ENCODE data around the gene WDR18. TPM values are rescaled to one million over a fixed set of nuclear protein-coding genes. Genes with fewer than 3 reads are reported as not detected.

The WDR18 gene
- total and polyA plus RNA-seq, 4 donors = 24.3 to 45.3 (median 37.7) TPM

GRCh38 chr19:954272-954671 is 29.9 kb upstream of the WDR18 start:
- Histone ChIP-seq H3K27ac (ENCODE audit: low read depth in 1 of 2, low read length in 2 of 2) (no peak overlapping the region), H3K36me3 (ENCODE audit: control insufficient read depth in 4 of 4, insufficient read depth in 3 of 4, low read depth in 1 of 4, low read length in 3 of 4) (no peaks in the 10 kb centered on the region), H3K9me3 (ENCODE audit: control insufficient read depth in 4 of 4, low read length in 3 of 4) (no peaks in the 10 kb centered on the region), H3K4me1 (ENCODE audit: control insufficient read depth in 4 of 4, insufficient read depth in 4 of 4, low read length in 3 of 4) (peaks cover 3 to 7% (median 4%) of the 10 kb centered on the region in 4 donors), H3K27me3 (ENCODE audit: control insufficient read depth in 4 of 4, insufficient read depth in 4 of 4, low read length in 3 of 4) (no peaks in the 10 kb centered on the region), H3K9ac (ENCODE audit: low read depth in 1 of 2, low read length in 2 of 2) (no peak overlapping the region), H3K4me3 (ENCODE audit: low read depth in 1 of 3, low read length in 3 of 3) (no peak overlapping the region)
- WGBS = 81% methylated on average over 14 of the region's 14 CpGs
- TF ChIP-seq YY1 (IDR thresholded peaks at IDR 0.05) = no peak
- TF ChIP-seq MAX (IDR thresholded peaks at IDR 0.05) = no peak
- no peak for TF ChIP-seq JUND (IDR thresholded peaks at IDR 0.05)
- TF ChIP-seq RXRA (IDR thresholded peaks at IDR 0.05) = no peak
- no peak for TF ChIP-seq TAF1 (conservative IDR thresholded peaks at IDR 0.05)
- no peak for TF ChIP-seq HNF4G (IDR thresholded peaks at IDR 0.05)
- no peak for TF ChIP-seq FOXA2 (IDR thresholded peaks at IDR 0.05)
- TF ChIP-seq HNF4A (conservative IDR thresholded peaks at IDR 0.05) = no peak
- no peak for DNase-seq (ENCODE audit: low spot score)

GRCh38 chr19:954672-955494 is 29.3 kb upstream of the WDR18 start:
- TF ChIP-seq JUND (IDR thresholded peaks at IDR 0.05) = no peak
- TF ChIP-seq HNF4G (IDR thresholded peaks at IDR 0.05) = no peak
- no peak for TF ChIP-seq FOXA2 (IDR thresholded peaks at IDR 0.05)
- no peak for TF ChIP-seq TAF1 (conservative IDR thresholded peaks at IDR 0.05)
- TF ChIP-seq ZBTB33 (IDR thresholded peaks at IDR 0.05) = no peak
- no peak for TF ChIP-seq RXRA (IDR thresholded peaks at IDR 0.05)

GRCh38 chr19:955803-956765 is 28.1 kb upstream of the WDR18 start:
- Histone ChIP-seq H3K4me3 (ENCODE audit: low read depth in 1 of 3, low read length in 3 of 3) (no peak overlapping the region), H3K36me3 (ENCODE audit: control insufficient read depth in 4 of 4, insufficient read depth in 3 of 4, low read depth in 1 of 4, low read length in 3 of 4) (peaks cover 0 to 2% (median 0%) of the 10 kb centered on the region in 4 donors), H3K9ac (ENCODE audit: low read depth in 1 of 2, low read length in 2 of 2) (no peak overlapping the region), H3K9me3 (ENCODE audit: control insufficient read depth in 4 of 4, low read length in 3 of 4) (no peaks in the 10 kb centered on the region), H3K27ac (ENCODE audit: low read depth in 1 of 2, low read length in 2 of 2) (no peak overlapping the region), H3K4me1 (ENCODE audit: control insufficient read depth in 4 of 4, insufficient read depth in 4 of 4, low read length in 3 of 4) (peaks cover 3 to 7% (median 4%) of the 10 kb centered on the region in 4 donors), H3K27me3 (ENCODE audit: control insufficient read depth in 4 of 4, insufficient read depth in 4 of 4, low read length in 3 of 4) (no peaks in the 10 kb centered on the region)
- WGBS = 85% methylated on average over 55 of the region's 55 CpGs
- no peak for DNase-seq (ENCODE audit: low spot score)
- TF ChIP-seq CTCF (IDR thresholded peaks at IDR 0.05; ENCODE audit: low read depth, low read length, missing input control) (no peak), RXRA (IDR thresholded peaks at IDR 0.05) (no peak), REST (IDR thresholded peaks at IDR 0.05) (no peak), HNF4G (IDR thresholded peaks at IDR 0.05) (no peak), RAD21 (IDR thresholded peaks at IDR 0.05) (no peak)

More at GRCh38 chr19:954672-955494, 29.3 kb upstream of the WDR18 start:
- Histone ChIP-seq H3K27me3 (ENCODE audit: control insufficient read depth in 4 of 4, insufficient read depth in 4 of 4, low read length in 3 of 4) (no peaks in the 10 kb centered on the region), H3K4me3 (ENCODE audit: low read depth in 1 of 3, low read length in 3 of 3) (no peak overlapping the region), H3K36me3 (ENCODE audit: control insufficient read depth in 4 of 4, insufficient read depth in 3 of 4, low read depth in 1 of 4, low read length in 3 of 4) (peaks cover 0 to 1% (median 0%) of the 10 kb centered on the region in 4 donors), H3K9ac (ENCODE audit: low read depth in 1 of 2, low read length in 2 of 2) (no peak overlapping the region), H3K27ac (ENCODE audit: low read depth in 1 of 2, low read length in 2 of 2) (no peak overlapping the region), H3K9me3 (ENCODE audit: control insufficient read depth in 4 of 4, low read length in 3 of 4) (no peaks in the 10 kb centered on the region), H3K4me1 (ENCODE audit: control insufficient read depth in 4 of 4, insufficient read depth in 4 of 4, low read length in 3 of 4) (peaks cover 3 to 7% (median 4%) of the 10 kb centered on the region in 4 donors)
- 90% methylated on average over 43 of the region's 43 CpGs for WGBS
- no peak for DNase-seq (ENCODE audit: low spot score)
